ENCODE measurements around the gene NLRC3.

The NLRC3 gene

DNA sequence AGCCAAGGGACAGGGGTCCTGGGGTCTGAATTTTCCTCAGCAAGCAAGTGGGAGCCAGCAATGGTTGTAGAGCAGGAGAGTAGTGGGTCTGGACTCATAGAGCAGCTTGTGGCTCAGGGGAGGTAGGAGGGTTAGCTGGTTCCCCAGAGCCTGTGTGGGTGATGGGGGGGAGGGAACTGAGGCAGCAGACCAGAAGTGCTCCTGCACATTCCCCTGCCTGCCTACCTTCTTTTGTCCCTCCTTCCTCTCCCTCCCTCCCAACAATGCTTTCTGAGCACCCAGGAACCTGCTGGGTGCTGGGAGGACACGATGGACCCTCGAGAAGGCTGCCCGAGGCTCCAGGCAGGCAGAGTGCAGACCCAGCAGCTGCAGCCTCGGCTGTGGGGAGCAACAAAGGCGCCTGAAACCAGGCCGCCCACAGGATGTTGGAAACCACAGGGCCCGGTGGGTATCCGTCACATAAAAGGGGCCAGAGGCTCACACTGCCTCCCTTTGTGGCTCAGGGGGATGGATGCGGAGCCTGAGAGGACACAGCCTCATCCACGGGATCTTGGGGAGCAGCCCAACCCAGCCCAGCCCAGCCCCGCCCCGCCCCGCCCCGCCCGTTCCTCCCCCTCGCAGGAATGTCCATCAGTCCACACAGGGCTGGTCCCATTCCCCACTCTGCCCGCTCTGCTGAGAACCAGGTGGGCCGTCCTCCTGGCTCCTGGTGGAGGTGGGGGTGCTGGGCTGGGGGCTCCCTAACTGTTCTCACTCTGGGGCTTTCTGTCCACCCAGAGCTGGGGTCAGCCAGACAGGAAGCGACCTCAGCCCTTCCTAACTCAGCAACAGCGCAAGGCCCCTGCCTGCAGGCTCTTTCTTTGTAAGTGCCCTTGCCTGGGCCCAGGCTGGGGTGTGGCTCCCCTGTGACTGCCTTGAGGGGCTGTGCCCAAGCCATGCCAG is 1.7 kb upstream of the NLRC3 start:
- no peak for DNase-seq

DNA sequence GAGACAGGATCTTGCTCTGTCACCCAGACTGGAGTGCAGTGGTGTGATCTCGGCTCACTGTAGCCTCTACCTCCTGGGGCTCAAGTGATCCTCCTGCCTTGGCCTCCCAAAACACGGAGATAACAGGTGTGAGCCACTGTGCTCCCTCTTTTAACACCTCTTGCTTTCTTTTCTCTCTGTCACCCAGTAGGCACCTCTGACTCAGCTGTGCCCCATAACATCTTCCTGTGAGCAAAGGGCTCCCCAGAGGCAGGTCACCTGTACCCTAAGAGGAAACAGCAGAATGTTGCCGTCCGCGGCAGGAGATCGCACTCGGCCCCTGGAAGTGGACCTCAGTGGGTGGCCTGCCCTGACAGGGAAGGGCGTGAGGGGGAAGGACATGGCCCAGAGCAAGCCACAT is 918 bp upstream of the NLRC3 start:
- DNase-seq, result no peak

DNA sequence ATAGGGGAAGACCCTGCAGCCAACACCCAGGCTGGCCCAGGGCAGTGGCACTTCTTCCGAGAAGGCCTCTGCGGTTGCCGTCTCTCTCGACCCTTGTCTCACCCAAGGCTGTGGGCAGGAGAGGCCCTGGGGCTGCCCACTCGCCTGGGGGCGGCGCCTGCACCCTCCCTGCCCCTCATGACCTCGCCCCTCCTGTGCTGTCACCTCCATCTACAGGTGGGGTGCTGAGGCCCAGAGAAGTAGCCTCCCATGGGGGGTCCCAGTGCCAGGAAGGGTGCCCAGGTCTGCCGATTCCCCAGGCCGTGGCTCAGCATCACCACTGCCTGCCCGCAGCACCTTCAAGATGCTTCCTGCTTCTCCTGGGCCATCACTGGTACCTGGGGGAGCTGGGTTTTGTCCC is 992 bp downstream of the NLRC3 start:
- no peak for DNase-seq

DNA sequence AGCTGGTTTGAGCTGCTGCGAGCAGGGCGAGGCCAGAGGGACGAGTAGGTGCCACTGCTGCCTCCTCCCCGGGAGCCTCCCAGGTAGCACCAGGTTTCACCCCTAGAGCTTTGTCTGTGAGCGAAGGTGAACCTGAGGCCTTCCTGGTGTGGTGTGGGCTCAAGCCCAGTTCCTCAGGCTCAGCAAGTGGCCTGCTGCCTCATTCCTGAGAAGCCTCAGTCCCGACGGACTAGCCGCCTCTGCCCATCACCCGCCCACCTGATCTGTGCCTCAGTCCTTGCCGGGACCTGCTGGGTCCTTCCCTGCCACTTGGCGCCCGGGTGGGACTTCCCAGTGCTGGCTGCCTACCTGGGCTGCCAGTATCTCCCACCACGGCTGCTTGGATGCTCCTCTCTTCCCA is 1.7 kb downstream of the NLRC3 start:
- no peak for DNase-seq

DNA sequence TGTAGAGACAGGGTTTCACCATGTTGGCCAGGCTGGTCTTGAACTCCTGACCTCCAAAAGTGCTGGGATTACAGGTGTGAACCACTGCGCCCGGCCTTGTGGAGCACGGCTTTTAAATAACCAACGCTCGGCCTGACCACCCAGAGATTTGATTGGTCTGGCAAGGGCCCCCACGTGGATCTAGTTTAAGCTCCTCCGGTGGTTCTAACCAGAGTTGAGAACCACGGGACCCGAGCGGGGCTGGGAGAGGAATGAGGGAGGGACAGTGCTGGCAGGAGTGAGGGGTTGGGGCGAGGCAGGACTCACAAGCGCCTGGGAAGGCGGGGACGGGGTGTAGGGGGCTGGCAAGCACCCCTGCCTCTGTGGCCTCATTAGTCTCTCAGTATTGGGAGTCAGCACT is 3.0 kb downstream of the NLRC3 start:
- no peak for DNase-seq

DNA sequence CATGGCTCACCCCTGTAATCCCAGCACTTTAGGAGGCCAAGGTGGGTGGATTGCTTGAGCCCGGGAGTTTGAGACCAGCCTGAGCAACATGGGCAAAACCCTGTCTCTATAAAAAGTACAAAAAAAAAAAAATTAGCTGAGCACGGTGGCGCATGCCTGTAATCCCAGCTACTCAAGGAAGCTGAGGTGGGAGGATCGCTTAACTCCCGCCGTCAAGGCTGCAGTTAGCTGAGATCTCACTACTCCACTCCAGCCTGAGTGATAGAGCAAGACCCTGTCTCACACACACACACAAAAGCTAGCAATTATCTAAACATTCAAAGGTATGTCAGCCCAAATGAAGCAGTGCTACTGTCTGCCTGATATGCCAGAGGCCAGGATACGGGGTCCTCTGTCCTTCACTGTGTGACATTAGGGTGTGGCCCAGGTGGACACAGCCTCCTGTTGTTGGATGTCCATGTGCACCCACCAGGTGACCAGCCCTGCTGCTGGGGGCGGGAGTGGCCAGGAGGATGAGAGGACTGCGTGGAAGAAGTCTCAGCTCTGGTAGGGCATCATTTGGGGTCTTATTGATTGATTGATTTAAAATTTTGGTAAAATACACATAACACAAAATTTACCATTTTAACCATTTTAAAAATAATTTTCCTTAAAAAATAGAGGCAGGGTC is 3.9 kb downstream of the NLRC3 start:
- no peak for DNase-seq

DNA sequence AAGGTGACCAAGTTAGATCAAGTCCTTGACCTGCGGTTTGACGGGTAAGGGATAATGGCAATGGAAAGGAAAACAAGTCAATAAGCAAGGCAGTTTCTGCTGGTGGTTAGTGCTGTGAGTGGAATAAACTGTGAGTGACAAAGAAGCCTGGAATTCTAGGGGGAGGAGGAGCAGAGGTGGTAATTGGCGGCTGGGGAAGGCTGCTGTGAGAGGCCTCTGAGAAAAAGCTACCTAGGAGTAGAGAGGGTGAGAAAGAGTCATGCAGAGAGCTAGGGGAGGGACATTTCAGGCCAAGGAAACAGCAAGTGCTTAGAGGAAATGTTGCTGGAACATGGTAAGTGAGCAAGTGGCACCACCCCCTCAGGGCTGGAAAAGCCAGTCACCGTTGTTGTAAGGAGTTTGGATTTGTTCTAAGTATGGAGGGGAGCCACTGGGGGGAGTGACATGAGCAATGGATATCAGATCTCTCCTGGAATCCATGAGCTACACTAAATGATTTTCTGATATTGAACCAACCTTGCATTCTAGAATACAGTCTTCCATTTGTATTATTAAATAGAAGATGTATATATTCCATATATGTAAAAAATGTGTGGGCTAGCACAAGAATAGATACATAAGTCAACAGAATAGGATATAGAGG is 6.7 kb downstream of the NLRC3 start:
- peak; percentile 53 for DNase-seq

DNA sequence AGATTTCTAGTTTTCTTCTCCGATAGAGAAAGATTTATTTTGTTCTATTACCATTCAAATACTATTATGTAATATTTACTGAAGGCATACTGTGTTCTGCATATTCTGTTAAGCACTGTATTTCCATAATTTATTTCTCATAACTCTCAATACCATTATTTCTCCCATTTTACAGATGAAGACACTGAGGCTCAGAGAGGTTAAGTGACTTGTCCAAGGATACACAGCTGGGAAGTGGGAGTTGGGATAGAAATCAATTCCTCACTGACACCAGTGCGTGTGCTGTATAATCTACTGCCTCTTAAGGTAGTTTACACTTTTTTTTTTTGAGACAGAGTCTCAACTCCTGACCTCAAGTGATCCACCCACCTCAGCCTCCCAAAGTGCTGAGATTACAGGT is 7.4 kb downstream of the NLRC3 start:
- DNase-seq, result no peak

DNA sequence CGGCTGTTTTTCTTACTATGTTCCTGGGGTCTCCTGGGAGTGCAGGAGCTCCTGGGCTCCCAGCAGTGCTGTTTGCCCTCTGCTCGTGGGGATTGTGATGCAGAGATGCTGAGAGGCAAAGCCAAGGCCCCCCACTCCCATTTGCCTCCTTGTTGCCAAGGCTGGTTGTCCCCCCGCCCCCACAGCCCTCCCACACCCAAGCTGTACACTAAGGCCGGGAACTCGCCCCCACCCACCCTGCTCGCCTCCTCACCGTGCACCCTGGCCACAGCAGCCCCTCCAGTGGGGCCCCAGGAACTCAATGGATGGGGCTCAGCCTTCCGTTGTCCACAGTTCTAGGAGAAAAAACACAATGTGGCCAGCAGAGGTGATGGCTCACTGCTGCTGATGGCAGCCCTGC is 10.2 kb downstream of the NLRC3 start:
- no peak for DNase-seq

DNA sequence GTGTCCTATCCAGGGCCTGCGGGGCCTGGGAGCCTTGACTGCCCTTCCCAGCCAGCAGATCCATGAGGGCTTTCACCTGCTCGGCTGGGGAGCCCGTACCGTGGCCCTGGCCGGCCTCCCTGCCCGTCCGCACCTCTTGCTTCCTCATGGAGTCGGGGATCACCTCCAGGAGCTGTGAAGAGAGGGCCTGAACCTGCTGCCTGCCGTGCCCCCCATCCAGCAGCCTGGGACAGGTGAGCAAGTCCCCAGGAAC is 12.4 kb downstream of the NLRC3 start:
- no peak for DNase-seq

DNA sequence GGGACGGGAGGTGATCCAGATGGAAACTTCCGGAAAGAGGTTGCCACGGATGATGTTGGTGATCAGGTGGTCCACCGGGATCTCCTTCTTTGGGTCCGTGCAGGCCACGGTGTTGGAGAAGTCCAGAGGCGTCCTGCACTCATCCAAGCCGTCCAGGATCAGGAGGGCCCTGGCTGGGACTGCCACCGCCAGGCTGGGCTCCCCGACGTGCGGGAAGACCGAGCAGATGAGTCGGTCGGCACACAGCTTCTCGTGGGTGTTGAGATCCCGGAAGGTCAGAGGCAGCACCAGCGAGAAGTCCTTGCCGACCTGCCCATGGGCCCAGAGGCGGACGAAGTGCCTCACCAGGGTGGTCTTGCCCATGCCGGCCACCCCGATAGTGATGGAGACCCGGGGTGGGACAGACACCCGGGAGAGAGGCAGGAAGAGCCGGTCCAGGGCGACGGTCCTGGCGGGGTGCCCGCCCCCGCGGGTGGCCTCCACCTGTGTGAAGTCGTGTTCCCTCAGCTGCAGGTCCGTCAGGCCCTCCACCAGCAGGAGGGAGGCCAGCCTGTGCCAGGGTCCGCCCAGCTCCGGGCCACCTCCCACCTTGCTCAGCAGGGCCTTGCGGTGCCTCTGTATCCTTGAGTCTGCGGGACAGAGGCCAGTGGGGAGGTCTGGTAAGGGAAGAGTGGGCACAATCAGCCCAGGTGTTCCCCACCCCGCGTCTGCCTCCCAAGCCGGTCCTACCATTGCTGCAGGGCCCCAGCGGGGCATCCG is 12.9 kb downstream of the NLRC3 start:
- DNase-seq, result no peak

DNA sequence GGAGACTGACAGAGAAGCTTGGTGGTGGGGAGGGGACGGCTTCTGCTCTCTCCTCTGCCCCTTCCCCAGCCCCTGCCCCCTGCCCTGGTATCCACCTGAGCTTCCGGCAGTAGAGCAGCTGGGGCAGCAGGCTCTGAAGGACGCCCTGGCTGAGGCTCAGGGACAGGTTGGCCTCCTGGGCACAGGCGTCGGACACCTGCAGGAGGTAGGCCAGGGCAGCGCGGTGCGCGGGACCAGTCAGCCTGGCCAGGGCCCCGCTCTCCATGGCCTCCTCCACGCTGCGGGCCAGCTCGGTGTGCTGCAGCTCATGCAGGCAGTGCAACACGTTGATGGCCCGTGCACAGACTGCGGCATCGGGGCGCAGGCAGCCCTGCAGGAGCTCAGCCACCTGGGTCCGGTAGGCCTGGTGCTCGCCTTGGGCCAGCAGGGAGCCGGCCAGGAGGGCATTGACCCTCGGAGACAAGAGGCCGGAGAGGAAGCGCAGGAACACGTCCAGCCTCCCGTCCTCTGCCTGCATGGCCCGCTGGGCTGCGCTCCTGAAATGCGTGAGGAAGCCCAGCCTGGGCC is 14.2 kb downstream of the NLRC3 start:
- DNase-seq, result no peak

DNA sequence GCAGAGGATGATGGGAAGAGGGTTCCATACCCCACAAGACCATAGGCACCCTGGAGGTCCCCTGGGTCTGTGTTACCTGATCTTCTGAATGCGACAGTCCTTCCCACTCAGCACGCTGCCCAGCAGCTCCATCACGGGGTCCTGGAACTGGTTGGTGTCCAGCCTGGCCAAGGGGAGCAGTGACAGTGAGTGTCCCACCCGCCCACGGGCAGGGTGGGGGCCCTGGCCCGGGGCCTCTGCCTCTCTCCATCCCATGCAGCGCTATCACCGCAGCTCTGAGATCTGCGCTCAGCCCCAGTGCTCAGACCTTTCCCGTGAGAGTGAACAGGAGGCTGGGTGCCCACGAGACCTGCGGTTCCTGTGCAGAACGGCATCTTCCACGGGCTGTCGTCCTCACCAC is 15.6 kb downstream of the NLRC3 start:
- DNase-seq, result no peak

DNA sequence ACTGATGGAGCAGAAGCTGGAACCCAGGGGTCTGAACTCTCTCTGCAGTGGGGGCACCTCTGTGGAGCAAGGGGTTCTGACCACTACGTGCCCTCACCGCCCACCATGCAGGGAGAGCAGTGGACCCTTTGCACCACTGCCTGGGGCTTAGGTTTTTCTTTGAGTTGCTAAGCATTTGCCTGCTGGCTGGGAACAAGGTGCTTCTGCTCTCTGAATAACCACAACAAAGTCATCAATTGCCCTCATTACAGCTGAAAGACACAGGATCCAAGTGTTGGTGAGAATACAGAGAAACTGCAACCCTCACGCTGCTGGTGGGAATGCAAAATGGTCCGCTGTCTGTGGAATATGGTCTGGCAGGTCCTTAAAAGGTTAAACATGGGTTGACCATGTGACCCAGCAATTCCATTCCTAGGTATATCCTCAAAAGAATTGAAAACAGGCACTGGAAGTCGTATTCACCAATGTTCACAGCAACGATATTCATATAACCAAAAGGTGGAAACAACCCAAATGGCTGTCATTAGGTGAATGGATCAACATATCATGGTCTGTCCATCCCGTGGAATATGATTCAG is 22.8 kb downstream of the NLRC3 start:
- DNase-seq, result peak; percentile 79

DNA sequence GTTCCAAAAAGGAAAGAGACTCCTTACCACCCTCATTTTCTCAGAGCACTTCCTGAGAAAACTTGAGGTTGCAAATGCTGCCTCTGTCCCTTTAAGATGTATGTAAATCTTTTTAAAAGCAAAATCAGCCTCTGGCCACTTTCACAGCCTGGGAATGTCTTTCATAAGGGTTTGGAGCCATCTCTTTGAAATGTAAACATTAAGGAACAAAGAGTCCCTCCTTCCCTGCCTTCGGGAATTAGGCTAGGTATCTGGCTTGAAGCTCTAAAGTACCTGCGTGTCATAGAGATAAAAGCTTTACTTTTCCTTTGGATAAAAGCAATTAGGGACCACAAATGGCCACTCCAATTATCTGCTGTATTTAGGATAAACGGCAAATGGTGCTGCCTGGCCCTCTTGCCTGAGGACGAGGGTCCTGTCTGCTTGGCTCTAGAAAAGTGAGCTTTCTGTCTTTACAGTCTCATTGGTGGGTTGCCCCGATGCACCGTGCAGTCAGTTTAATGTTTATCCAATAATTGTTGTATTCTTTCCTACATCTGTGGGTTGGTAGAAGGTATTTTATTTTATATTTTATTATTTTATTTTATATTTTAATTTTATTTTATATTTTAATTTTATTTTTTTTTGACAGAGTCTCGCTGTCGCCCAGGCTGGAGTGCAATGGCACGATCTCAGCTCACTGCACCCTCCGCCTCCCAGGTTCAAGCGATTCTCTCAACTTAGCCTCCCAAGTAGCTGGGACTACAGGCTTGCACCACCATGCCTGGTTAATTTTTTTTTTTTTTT is 23.9 kb downstream of the NLRC3 start:
- peak; percentile 88 for DNase-seq

DNA sequence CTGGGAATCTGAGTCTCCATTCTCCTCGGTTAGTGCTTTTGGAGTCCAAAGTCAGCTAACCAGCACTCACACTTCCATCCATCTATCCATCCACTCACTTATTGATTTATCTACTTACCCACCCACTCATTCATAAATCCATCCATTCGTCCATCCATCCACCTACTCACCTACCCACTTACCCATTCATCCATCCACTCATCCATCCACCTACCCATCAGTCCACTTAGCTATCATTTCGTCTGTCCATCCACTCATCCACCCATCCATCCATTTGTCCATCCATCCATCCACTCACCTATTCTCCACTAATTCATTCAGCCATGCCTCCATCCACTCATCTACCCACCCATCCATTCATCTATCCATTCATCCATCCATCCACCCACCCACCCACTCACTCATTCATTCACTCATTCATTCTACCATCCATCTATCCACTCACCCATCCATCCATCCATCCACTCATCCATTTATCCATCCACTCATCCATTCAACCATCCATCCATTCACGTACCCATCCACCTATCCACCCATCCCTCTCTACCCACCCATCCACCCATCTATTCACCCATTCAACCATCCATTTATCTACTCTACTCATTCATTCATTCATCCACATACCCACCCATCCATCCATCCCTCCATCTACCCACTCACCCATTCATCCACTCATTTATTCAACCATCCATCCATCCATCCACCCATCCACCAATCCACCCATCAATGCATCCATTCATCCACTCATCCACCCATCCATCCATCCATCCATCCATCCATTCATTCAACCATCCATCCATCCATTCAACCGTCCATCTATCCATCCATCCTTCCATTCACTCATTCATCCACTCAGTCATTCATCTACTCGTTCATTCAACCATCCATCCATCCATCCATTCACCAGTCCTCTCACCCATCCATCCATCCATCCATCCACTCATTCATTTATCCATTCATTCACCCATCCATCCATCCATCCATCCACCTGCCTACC is 26.1 kb downstream of the NLRC3 start:
- no peak for DNase-seq

DNA sequence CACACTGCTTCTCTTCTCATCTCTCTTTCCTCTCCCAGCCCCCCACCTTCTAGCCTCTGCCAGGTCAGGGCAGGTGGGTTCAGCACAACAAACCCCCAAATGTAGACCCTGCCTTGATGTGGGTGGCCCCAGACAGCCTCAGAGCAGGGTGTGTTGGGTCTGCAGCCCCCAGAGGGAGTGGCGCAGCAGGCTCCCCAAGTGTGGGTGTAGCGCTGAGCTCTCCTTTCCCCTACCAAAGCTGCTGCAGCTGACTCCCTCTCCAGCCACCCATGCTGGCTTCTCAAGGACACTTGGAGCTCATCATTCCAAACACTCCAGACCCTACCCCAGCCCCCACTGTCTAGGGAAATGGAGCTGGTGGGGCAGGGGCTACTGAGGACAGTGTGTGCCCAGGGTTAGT is 27.3 kb downstream of the NLRC3 start:
- no peak for DNase-seq

DNA sequence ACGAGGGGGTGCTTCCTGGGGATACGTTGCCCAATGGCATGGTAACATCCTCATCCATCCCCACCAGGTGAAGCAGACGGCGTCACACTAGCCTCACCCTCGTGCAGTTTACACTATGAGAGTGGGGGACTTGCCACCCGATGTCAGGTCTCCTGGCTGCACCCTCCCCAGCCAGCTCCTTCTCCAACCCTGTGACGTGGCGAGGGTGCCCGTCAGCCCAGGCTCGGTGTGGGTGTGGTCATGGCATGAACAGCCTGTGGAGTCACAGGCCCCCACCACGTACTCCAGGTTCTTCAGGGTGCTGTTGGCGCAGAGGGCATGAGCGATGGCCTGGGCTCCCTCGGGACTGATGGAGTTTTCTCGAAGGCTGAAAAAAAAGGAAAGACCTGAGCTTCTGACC is 28.3 kb downstream of the NLRC3 start:
- DNase-seq, result no peak

DNA sequence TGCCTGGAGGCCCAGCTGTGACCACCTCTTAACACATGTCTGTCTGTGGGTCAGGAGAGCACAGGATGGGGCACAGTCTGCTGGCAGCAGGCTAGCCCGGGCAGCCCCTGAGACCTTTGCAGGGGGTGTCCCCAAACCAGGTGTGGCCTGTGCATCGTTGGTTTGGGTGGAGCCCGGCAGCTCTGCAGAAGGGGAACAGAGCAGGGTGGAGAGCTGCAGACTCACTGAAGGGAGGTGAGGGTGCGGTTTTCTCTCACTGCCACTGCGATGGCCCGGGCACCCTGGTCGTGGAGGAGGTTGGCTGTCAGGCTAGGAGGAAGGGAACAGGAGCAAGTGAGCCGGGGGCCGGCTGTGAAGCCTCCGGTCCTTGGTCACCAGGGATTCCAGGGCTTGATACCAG is 28.8 kb downstream of the NLRC3 start:
- DNase-seq, result no peak

DNA sequence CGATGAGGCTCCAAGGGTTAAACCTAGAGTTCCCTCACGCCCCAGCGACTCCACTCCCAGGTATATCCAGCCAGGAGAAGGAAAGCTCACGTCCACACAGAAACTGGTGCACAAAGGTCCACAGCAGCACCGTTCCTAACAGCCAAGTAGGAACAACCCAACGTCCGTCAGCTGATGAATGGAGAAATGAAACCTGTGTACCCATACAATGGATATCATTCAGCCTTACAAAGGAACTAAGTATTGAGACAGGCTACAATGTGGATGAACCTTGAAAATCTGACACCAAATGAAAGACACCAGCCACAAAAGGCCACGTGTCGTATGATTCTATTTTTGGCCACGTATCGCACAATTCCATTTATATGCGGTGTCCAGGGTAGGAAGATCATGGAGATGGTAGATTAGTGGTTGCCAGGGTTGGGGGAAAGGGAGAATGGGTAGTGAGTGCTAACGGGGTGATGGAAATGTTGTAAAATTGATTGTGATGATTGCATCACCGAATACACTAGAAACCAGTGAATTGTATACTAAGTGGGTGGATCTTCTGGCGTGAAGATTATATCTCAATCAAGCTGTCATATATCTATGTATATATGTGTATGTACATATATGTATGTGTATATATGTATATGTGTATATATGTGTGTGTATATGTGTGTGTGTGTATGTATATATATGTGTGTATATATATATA is 30.1 kb downstream of the NLRC3 start:
- no peak for DNase-seq

Data from islet precursor cell (in vitro differentiated cells).